CD4-positive, alpha-beta T cell treated with Interferon alpha-2 for 1 hour (primary cell): ENCODE data around the gene PDE4D.

Experiments
- DNase-seq, 2 donors: peaks; one replicate each; pipeline ENCODE4 v3.0.0-alpha.2; 2020 to 2022

PDE4D gene

DNA sequence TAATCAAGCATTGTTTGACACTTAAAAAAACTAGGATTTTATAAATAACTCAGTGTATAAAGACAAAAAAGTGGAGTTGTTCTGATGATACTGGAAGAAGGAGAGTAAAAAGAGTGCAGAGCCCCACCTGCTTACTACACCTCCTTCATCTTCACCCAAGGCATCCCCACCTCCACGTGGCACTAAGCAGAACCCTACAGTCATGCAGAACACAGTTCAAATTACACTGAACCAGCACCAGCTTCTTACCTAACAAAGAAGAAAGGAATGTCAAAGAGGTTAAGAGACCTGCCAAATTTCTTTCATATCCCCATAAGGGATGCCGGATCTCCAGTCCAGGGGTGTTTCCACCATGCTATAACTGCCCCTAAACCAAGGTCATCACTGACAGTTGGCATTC, 55.5 kb downstream of the PDE4D start:
- no peak for DNase-seq

DNA sequence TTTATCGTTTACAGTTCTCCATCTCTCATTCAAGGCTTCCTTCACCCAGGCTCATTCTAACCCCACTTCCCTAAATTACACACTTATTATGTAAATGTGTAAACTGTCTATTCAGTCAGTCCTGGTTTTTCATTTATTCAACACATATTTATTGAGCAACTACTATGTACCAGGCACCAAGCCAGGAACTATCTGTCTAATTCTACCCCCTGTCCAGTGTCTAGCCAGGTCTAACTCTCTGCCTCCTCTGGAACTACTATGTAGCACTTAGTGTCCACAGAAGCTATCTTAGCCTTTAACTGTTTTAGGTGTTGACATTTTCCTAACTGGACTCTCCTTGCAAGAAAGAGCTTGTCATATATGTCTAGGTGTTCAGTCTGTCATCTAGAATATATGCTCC, 56.5 kb downstream of the PDE4D start:
- no peak for DNase-seq

DNA sequence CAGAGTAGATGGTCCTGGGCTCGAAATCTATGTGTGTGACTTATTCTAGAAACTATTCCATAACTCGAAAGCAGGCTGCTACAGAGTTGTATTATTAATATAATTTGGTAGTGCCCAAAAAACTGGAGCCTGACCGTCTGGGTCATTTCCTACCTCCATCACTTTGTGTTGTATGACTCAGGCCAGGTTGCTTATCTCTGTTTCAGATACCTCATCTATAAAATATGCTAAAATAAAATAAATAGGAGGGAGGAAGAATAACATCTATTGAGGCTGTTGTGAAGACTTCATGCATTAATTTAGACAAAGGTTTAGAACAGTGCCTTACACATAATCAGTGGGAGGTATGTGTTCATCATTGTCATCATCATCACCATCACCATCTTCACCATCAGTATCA, 57.7 kb downstream of the PDE4D start:
- DNase-seq, result no peak

DNA sequence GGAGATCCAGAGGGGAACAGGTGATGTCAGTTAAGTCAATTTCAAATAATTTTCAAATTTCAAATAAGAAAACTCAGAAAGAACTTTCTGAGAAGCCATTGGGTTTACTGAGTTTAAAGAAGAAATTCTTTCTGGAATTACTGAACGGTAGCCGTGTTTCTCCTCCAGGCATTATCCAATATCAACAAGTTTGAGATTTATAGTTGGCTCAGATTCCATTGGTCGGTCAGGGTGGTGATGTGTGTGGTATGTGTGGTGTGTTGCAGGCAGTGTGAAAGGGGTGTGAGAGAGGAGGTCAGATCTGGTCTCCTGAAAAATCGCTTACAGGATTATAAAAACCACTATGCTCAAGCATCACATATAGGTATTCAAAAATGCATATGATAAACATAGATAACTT, 60.1 kb downstream of the PDE4D start:
- no peak for DNase-seq

DNA sequence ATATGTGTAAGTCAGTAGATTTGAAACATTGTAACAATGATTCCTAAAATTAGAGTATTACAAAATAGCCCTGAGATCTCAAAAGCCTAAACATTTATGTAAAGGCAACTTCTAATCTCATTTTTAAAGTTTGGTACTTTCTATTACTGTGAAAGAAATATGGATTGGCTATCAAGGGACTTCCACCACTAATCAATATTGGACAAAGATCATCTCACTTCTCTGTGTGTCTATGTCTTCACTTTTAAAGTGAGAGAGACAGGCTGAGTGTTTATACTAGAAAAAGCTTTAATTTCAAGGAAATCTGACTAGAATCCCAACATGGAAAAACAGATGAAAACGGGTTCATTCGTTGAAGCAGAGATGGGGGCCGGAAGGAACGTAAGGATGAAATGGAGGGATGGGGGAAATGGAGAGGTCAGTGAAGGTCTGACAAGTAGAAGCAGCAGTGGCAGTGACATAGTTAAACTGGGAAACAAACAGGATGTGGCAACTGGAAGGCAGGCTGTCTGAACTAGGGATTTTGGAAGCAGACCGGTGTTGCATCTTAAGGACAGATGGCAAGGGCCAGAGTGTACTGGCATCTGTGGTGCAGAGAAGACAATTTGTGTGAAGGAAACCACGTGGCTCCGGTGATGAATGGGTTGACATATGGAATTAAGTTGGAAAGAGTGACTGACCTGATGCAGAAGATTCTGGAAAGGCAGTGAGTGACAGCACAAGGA, 60.8 kb downstream of the PDE4D start:
- no peak for DNase-seq

DNA sequence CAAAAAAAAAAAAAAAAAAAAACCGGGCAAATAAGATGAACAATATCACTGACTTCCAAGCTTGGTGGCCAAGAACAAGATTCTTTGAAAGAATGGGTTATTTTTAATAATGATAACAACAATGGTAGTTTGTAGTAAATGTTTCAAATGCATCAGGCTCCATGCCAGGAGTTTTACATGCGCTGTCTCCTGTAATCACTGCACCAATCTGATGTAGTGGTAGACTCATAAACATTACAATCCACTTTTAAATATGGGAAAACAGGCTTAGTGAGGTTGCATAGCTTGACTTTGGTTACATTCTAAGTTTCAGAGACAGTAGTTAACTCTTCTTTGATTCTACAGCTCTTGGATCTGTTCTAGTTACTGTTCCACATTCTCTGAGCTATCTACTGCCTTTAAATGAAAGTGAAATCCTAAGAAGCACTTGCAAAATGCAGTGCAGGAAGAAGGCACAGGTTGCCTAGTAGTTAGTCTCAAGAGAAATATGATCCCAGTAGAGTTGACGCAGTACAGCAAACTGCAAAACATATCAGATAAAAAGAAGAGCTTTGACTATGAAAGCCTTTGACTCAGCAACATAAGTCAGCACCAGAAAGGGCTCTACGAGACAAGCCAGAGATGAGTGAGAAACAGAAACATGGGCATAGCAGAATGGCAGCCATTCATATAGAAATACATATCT, 62.1 kb downstream of the PDE4D start:
- no peak for DNase-seq

DNA sequence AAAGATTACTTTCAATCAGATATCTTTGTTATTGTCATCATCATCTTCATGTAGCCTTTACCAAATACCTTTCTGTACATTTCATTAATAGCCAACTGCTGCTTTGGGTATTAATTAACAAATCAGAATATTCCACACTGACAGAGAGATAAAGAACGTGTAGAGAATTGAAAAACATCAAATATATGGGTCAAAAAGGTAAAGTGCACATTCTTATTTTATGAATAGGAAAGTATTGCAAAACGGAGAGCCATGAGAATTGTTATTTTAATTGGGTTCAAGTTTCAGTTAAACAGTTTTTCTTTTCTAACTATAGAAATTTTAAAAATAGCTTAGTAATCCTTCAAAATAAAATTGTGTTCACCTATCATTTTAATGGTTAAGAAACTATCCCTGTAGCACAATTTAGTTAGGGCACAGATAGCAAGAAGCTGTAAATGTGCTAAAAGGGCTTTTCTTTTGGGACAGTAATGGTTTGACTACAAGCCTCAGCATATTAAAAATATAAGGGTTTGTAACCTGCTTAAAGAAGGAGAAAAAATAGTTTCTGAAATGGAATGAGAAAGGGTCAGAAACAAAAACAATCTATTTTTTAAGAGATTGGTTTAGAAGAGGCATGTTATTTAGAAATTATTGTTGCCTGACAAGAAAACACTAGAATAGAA, 62.9 kb downstream of the PDE4D start:
- DNase-seq, result no peak

DNA sequence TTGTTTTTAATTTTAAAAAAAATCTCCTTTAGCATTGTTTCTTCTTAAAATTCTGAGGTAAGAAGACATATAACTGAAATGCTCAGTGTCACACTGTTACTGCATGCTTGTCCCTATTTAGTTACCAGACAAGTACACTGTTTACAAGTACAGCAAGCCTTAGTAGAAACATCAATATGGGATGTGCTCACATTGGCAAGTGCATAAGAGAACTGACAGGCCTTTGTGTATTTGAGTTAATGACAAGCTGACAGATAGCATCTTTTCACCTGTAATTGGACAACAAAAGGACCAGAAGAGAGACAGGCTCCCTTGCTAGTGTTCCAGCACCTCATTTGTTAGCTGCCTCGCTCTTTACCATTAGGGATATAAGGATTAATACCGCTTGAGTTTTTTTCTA, 63.6 kb downstream of the PDE4D start:
- DNase-seq, result no peak

DNA sequence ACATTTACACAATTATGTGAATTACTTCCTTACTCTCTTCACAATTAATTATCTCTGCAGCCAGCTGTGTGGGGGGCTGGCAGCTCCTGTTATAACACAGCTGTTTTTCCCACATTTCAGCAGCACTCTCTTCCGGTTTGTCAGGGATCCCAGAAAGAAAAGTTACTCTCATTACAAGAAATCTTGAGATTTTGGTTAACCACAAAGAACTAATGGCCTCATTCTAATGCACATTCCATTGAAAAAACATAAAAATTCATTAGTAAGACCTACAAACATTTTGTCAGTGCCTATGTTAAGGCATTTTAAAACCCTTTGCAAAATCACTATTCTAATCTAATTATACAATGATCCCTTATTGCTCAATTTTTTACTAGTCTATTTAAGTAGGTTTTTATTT, 64.1 kb downstream of the PDE4D start:
- no peak for DNase-seq

DNA sequence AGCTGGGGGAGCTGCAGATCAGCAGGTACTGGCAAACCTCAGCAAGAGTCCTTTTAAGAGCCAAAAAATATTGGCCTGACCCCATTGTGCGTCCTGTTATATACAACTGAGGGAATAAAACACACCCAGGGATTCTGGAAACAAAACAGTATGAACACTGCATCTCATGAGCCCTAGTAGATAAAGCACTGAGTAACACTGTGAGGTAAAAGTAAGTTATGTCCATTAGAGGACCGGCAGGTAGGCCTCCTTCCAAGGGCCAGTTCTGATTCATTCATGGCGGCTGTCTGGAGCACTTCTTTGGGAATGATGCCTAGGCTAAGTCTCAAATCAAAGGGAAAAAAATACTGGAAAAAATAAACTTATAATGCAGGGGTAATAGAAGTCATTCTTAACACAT, 64.9 kb downstream of the PDE4D start:
- no peak for DNase-seq

DNA sequence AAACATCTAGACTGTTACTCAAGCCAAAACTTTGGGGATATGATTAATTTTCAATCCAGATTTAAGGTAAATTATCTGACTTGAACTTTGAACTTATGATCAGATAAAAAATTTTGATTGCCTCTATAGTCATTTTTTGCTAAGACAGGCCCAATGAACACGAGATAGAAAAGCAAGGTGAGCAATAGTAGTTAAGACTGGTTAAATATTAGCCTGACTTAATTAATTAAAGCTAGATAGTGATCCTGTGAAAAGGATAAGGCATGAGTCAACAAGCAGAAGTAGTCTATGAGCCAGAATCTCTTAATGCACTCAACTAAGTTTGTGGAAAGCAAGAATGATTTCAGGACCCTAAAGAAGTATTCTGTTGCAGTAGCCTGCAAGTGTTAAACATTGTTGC, 66.5 kb downstream of the PDE4D start:
- no peak for DNase-seq

DNA sequence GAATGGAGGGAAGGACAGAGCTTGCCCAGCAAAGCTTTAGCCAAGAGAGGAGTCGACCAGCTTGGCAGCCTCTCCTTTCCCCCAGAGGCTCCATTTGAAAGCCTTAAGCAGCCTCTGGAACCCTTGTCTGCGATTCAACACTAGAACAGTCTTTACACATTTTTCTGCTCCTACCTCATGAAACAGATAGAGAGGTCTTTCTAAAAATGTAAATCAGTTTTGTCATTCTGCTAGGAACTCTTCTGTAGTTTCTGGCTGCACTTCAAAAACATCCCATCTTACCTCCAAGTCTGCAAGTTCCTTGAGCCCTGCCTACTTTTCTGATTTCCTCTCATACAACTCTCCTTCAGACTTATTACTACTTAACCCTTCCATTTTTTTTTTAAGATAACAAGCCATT, 70.1 kb downstream of the PDE4D start:
- no peak for DNase-seq

DNA sequence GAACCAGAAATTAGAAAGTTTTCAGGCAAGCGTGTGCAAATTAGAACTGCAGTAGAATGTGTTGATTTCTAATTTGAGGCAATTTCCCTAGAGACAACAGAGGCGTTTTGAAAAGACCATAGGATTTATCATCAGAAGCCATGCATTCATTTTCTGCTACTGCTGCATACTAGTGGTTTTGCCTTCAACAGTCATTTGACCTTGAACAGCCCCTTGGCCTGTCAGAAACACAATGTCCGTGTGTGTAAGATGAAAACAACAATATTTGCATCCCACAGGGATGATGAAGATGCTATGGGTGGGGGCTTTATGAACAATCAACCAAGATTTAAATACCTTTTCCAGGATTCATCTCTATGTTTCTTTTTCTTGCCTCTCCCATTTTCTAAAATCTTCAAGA, 73.7 kb downstream of the PDE4D start:
- no peak for DNase-seq

DNA sequence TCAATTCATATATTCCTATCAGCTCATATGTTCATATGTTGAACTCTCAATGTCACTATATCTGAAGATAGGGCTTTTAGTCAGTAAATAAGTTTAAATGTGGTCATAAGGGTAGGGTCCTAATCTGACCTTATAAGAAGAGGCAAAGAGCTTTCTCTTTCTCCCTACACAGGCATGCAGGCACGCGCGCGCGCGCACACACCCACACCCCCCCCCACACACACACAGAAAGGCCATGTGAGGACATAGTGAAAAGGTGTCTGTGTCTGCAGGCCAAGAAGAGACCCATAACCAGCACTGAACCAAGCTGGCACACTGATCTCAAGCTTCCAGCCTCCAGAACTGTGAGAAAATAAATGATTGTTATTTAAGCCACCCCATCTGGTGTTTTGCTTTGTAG, 76.0 kb downstream of the PDE4D start:
- DNase-seq, result no peak

DNA sequence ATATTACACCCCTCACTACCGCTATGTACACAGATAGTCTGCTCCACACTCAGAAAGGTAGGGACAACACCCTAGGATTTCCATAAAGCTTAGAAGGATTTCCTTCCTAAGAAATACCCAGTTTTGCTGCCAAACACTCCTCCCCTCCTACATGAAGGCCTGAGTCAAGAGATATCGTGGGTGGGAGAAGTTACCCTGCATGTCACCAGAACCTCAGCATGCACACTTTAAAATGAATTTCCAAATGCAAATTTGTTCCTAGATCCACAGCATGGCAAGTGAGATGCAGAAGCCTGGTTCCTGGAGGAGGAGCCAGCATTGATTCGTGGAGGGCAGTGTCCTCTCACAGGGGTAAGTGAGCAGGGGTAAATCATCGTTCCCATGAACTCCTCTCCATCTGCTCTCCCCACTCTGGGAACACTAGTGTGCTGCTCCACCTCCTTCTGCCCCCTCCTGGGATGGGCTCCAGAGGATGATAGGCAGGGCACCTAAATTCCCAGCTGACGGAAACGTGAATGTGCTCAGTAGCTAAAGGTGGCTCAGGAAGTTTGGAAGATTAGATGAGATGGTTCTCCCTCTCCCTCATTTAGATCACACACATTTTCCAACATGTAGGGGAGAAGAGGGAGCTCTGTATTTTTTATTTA, 76.7 kb downstream of the PDE4D start:
- no peak for DNase-seq

DNA sequence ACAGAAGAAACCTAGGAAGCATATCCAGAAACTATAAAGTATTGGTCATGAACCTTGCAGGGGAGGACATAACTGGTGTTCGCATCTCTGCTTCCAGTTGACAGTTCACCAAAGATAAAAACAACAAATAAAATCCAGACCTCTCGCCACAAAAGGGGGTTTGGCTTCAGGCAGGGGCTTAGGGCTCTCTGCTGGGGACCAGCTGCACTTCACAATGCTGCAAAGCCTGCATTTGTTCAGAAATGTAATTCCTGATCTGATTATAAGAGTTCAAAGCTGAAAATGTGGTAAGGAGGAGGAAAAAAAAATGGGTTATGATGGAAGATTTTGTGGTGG, 79.0 kb downstream of the PDE4D start:
- DNase-seq, result no peak

DNA sequence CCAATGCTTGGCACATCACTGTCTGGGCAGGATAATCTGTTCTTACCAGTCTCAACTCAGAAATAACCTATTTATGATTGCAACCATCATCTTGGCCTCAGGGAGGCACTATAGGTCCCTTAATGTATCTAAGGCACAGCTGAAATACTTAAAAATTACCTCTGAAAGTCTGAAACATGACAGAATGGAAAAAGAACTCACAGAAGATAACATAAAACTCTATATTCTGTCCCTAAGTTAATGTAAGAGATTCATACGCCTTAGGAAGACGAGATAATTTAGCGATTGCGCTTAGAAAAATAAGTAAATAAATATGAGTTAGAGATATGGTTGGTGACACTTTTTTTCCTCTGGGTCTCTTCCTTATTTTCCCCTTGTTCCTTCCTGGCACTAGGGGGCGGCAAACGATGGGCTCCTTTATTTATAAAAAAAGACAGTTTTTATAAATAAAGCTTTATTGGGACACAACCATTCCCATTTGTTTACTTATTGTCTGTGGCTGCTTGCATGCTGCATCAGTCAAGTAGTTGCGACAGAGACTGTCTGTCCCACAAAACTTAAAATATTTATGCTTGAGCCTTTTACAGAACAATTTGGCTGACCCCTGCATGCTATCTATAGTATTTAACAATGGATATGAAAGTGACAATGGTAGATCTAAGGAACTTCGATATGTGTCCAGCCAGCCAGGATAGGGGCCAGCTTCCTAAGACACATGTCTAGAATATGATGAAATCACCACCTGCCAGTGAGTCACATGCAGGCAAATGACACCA, 79.6 kb downstream of the PDE4D start:
- peak in 1 of 2 donors; percentile 9 for DNase-seq

DNA sequence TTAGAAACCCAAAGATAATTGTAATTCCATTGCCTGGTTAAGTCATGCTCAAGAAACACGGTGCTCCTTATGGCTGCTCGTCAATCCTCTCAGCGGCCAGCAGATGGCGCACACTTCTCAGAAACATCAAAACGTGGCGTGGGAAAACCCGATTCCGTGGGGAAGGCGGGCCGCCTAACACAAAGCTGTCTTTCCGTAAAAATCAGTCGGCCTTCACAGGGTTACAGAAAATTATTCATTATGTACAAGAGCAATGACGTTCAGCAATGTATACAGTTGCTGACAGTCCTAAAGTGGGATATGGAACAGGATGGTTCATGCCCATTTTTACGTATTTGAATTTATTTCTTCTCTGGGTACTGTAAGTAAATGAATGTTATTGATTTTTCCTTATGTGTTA, 83.5 kb downstream of the PDE4D start:
- DNase-seq, result peak; percentile 55 to 62

DNA sequence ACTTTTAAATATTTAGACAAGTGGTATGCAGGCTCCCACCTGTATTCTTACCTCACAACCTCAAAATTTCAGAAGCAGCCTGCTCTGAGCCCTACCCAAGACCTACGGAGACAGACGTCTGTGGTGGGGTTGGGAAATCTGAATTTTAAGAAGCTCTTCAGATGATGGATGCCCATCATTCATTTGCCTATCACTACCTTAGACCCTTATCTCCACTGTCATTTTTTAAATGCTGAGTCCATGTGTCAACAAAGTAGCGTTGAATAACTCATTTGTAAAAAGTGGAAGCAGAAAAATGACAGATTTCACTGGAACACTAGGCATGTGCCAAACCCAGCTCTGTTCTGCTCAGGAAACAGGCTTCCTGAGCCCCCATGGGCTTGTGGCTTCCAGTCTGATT, 85.7 kb downstream of the PDE4D start:
- DNase-seq, result no peak

DNA sequence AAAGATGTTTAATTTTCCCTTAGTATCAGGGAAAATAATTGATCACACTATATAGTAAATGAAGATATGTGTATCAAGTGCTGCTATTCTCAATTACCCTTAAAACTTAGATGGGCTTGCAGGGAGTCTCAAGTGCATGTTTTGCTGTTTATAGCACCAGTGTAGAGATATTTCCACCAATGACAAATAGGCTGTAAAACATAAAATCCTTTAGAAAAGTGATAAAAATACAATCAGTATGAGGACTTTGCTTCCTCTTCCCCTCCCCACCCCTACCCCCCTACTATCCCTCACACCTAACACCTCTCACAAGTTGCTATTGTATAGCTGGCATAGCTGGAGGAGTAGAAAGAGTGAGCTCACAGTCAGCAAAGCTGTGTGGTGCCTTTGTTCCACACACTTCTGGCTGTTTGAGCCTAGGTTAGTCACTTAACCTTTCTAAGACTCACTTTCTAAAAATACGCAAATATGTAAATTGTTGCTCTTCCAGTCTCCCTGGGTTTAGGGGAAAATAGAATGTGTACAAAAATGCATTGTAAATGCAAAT, 93.1 kb downstream of the PDE4D start:
- no peak for DNase-seq

DNA sequence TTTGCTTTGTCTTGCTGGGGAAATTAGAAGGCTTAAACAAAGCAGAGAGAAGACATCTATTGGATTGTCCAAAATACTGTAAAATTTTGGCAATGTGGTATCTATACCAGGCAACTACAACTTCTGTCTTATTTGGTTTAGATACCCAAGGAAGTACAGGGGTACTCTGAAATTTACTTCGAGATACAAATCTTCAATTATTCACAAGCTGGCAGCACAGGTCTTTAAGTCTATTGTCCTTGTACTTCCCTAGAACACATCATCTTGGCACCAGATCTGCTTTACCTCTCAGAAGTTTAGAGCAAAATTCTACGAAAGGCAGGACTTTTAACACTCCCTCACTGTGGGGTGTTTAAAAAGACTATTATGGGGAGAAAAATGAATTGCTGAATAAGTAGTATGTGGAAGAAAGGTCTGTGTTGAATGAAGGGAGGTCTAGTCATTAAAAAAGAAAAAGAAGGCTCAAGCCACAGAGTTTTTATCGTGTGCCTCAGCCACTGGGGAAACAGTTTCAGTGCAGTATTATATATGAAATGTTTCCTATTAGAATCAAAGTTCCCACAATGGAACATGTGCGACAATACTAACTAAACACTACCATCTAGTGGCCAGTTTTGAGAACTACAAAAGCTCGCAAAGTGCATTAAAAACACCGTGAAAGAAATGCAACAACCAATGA, 93.7 kb downstream of the PDE4D start:
- peak in 1 of 2 donors; percentile 61 for DNase-seq
